Spleen (tissue), 7 donors: ENCODE results near the gene ACP5.

Experiments
- POLR2A ChIP-seq, 3 donors: fragments of 450-650 bp; IDR thresholded peaks; one replicate each; pipeline ENCODE4 v1.5.1; 2017; ENCODE audit warnings: antibody characterized with exemption in 3 of 3, mild to moderate bottlenecking in 1 of 3
- POLR2AphosphoS5 ChIP-seq, 3 donors: sonication (generic); formaldehyde crosslinking; IDR thresholded peaks; one replicate each; pipeline ENCODE4 v1.5.1; 2017; ENCODE audit warnings: antibody characterized with exemption in 3 of 3
- TF ChIP-seq, protein P1 (sequence below), 11 experiments: fragments of 200-600 bp in 7 of 11; fragments of 450-650 bp in 4 of 11; sonication (generic) in 4 of 11; IDR thresholded peaks in 8 of 11; conservative IDR thresholded peaks in 3 of 11; 1 replicate in 7 of 11; 2 replicates in 4 of 11; pipeline versions ENCODE4 v1.4.0 to v1.8.0; 2016 to 2021; ENCODE audit warnings: antibody characterized with exemption in 11 of 11, inconsistent platforms in 4 of 11, mild to moderate bottlenecking in 1 of 11
- donor health status: DM: no; HTN: no; CAD: no; lungs with moderate emphysema.
- donor health status: DM: no; HTN: no; CAD: no.
- donor health status: DM: no; HTN: no; CAD: no.

DNA sequence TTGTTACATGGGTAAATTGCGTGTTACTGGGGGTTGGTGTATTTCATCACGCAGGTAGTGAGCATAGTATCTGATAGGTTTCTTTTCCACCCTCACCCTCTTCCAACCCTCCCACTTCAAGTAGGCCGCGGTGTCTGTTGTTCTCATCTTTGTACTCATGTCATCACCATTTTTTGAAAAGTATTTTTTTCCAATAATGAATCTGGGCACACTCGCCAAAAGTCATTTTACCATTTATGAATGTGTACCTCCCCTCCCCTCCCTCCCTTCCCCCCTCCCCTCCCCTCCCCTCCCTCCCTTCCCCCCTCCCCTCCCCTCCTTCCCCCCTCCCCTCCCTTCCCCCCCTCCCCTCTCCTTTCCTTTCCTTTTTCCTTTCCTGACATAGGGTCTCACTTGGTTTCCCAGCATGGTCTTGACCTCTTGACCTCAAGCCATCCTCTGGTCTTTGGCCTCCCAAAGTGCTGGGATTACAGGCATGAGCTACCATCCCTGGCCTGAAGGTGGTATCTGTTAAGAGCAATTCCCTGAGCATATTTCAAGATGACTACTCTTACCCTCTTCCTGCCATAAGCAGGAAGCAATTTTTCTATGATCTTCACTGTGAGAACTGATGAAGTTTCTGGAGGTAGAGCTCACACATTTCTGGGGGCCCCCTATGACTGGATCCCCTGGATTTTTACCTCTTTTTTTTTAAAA lies 35.5 kb upstream of the ACP5 start:
- TF ChIP-seq, protein P1, sequence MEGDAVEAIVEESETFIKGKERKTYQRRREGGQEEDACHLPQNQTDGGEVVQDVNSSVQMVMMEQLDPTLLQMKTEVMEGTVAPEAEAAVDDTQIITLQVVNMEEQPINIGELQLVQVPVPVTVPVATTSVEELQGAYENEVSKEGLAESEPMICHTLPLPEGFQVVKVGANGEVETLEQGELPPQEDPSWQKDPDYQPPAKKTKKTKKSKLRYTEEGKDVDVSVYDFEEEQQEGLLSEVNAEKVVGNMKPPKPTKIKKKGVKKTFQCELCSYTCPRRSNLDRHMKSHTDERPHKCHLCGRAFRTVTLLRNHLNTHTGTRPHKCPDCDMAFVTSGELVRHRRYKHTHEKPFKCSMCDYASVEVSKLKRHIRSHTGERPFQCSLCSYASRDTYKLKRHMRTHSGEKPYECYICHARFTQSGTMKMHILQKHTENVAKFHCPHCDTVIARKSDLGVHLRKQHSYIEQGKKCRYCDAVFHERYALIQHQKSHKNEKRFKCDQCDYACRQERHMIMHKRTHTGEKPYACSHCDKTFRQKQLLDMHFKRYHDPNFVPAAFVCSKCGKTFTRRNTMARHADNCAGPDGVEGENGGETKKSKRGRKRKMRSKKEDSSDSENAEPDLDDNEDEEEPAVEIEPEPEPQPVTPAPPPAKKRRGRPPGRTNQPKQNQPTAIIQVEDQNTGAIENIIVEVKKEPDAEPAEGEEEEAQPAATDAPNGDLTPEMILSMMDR (IDR thresholded peaks at IDR 0.05 in 8 of 11, conservative IDR thresholded peaks at IDR 0.05 in 3 of 11) = no peak
- no peak for TF ChIP-seq POLR2A (IDR thresholded peaks at IDR 0.05)
- no peak for TF ChIP-seq POLR2AphosphoS5 (IDR thresholded peaks at IDR 0.05)
